CD14-positive monocyte (primary cell): ENCODE data around the gene ZNF207. TPM values are rescaled to one million over a fixed set of nuclear protein-coding genes. Genes with fewer than 3 reads are reported as not detected.
A peak's percentile ranks its signal among the peaks of the same experiment; 100 is the strongest.

Experiments used
- DNase-seq, 3 donors: peaks; one replicate each; pipeline ENCODE4 v3.0.0-alpha.2; 2011 to 2022
- H2AFZ ChIP-seq: 2 replicates; pipeline ENCODE4 v1.6.0; 2012; ENCODE audit warnings: mild to moderate bottlenecking, low read depth, low read length, inconsistent platforms; ENCODE audit not compliant: insufficient read depth, poor library complexity, severe bottlenecking
- H3K27ac ChIP-seq, 2 donors: 1 replicate in 1 of 2; 2 replicates in 1 of 2; pipeline ENCODE4 v1.5.1; 2012 to 2013; ENCODE audit warnings: low read length in 2 of 2, control low read depth in 1 of 2, inconsistent platforms in 1 of 2, low read depth in 1 of 2, mild to moderate bottlenecking in 1 of 2
- H3K27me3 ChIP-seq, 2 donors: one replicate each; pipeline versions ENCODE4 v1.6.0 to v1.6.1; 2011 to 2013; ENCODE audit warnings: low read length in 2 of 2; ENCODE audit not compliant: control insufficient read depth in 2 of 2, insufficient read depth in 2 of 2
- H3K36me3 ChIP-seq, 2 donors: replicated peaks in 1 of 2; 1 replicate in 1 of 2; 2 replicates in 1 of 2; pipeline versions ENCODE4 v1.5.1 to v1.6.1; 2012 to 2013; ENCODE audit warnings: low read length in 2 of 2, control low read depth in 1 of 2, inconsistent platforms in 1 of 2, mild to moderate bottlenecking in 1 of 2; ENCODE audit not compliant: insufficient read depth in 2 of 2, control insufficient read depth in 1 of 2
- H3K4me1 ChIP-seq, 2 donors: 1 replicate in 1 of 2; 2 replicates in 1 of 2; pipeline versions ENCODE4 v1.5.1 to v1.6.1; 2012 to 2013; ENCODE audit warnings: low read length in 2 of 2, control low read depth in 1 of 2, inconsistent platforms in 1 of 2, mild to moderate bottlenecking in 1 of 2, moderate library complexity in 1 of 2; ENCODE audit not compliant: insufficient read depth in 2 of 2, control insufficient read depth in 1 of 2
- H3K4me2 ChIP-seq: replicated peaks from 2 replicates; pipeline ENCODE3; 2012; ENCODE audit warnings: low read length, moderate library complexity, mild to moderate bottlenecking; ENCODE audit not compliant: poor library complexity, severe bottlenecking; ENCODE audit errors: extremely low read depth
- H3K4me3 ChIP-seq, 3 experiments: fragments of 200-600 bp in 1 of 3; sonication (generic) in 1 of 3; replicated peaks in 1 of 3; 1 replicate in 2 of 3; 2 replicates in 1 of 3; pipeline ENCODE4 v1.5.1; 2011 to 2013; ENCODE audit warnings: low read length in 3 of 3, mild to moderate bottlenecking in 3 of 3, control low read depth in 2 of 3, low read depth in 2 of 3, inconsistent platforms in 1 of 3, moderate library complexity in 1 of 3
- H3K79me2 ChIP-seq: 2 replicates; pipeline ENCODE4 v1.6.0; 2012; ENCODE audit warnings: mild to moderate bottlenecking, control low read depth, inconsistent platforms, low read length, moderate library complexity; ENCODE audit not compliant: insufficient read depth
- H3K9ac ChIP-seq: 2 replicates; pipeline ENCODE4 v1.6.0; 2017; ENCODE audit warnings: low read length, mild to moderate bottlenecking; ENCODE audit not compliant: insufficient read depth, poor library complexity, severe bottlenecking
- H3K9me3 ChIP-seq, 2 donors: replicated peaks in 1 of 2; 1 replicate in 1 of 2; 2 replicates in 1 of 2; pipeline versions ENCODE4 v1.5.1 to v1.6.1; 2012 to 2013; ENCODE audit warnings: low read length in 2 of 2, control low read depth in 1 of 2; ENCODE audit not compliant: control insufficient read depth in 1 of 2, insufficient read depth in 1 of 2
- H4K20me1 ChIP-seq: 2 replicates; pipeline ENCODE4 v1.6.0; 2012; ENCODE audit warnings: mild to moderate bottlenecking, low read length, control low read depth, moderate library complexity; ENCODE audit not compliant: insufficient read depth
- H3K27ac Mint-ChIP-seq, 7 donors: one replicate each; pipeline ENCODE4 v1.8.0; 2020; ENCODE audit warnings: mild to moderate bottlenecking in 7 of 7, mixed read lengths in 7 of 7, moderate library complexity in 6 of 7, inconsistent platforms in 2 of 7
- H3K27me3 Mint-ChIP-seq, 3 donors: one replicate each; pipeline ENCODE4 v1.8.0; 2021 to 2022; ENCODE audit warnings: low read depth in 3 of 3, mild to moderate bottlenecking in 3 of 3, mixed read lengths in 3 of 3, moderate library complexity in 3 of 3, inconsistent platforms in 1 of 3
- H3K36me3 Mint-ChIP-seq, 2 donors: one replicate each; pipeline ENCODE4 v1.8.0; 2020; ENCODE audit warnings: mixed read lengths in 2 of 2, inconsistent platforms in 1 of 2, mild to moderate bottlenecking in 1 of 2
- H3K4me1 Mint-ChIP-seq: one replicate; pipeline ENCODE4 v1.8.0; 2020; ENCODE audit warnings: mild to moderate bottlenecking, mixed read lengths
- H3K4me3 Mint-ChIP-seq, 2 donors: one replicate each; pipeline ENCODE4 v1.8.0; 2020; ENCODE audit warnings: mild to moderate bottlenecking in 2 of 2, mixed read lengths in 2 of 2, moderate library complexity in 1 of 2
- H3K9me3 Mint-ChIP-seq, 7 donors: one replicate each; pipeline ENCODE4 v1.8.0; 2020 to 2022; ENCODE audit warnings: mixed read lengths in 7 of 7, mild to moderate bottlenecking in 6 of 7, moderate library complexity in 6 of 7, inconsistent platforms in 2 of 7
- CTCF ChIP-seq: fragments of 200-600 bp; IDR thresholded peaks from one replicate; pipeline ENCODE4 v1.8.0; 2022; ENCODE audit warnings: antibody characterized with exemption, mild to moderate bottlenecking
- WGBS: methylation state at CpG from one replicate; pipeline ENCODE4 v1.1.5; 2013; ENCODE audit warnings: missing lambda C conversion rate; ENCODE audit not compliant: insufficient coverage; 5-methylcytosine and 5-hydroxymethylcytosine counted together
- intact Hi-C, 2 donors: fragments of 100-400 bp; cut with micrococcal nuclease; formaldehyde crosslinking; loops; one replicate each; pipeline versions ENCODE4 v1.15.0 to v1.15.1; 2023
- polyA plus RNA-seq, 3 donors: library from polyadenylated mRNA; depleted of rRNA in 1 of 3; unstranded in 2 of 3; stranded (reverse) in 1 of 3; fragments of 300-500 nt in 2 of 3; fragments of >200 nt in 1 of 3; fragmentation: Illumina TruSeq in 2 of 3; gene quantifications; 1 replicate in 2 of 3; 2 replicates in 1 of 3; pipeline ENCODE4 v1.2.3, GENCODE V29; 2012 to 2021

Gene ZNF207
- polyA plus RNA-seq, 3 donors, result 129 to 147 (median 138) TPM

GRCh38 chr17:32341857-32342602 lies 7.9 kb upstream of the ZNF207 start, which contains the start of gene C17orf75:
Gene C17orf75 (minus strand): TSS chr17:32342173. CDS start chr17:32342139, 34 bp downstream.
- peak; percentile 45 to 56 (median 52) for DNase-seq
- Histone ChIP-seq H4K20me1 (no peaks in the 10 kb centered on the region), H3K4me1 (peaks cover 23 to 32% of the 10 kb centered on the region in 2 donors), H3K9ac (peak within 1 kb of the TSS; percentile 55), H2AFZ (peak within 1 kb of the TSS; percentile 94), H3K27me3 (no peaks in the 10 kb centered on the region), H3K36me3 (peaks cover 4 to 18% of the 10 kb centered on the region in 2 donors), H3K4me3 (peak within 1 kb of the TSS; percentile 73 to 78 (median 75)), H3K4me2 (peak within 1 kb of the TSS; percentile 77), H3K79me2 (no peaks in the 10 kb centered on the region), H3K27ac (peak within 1 kb of the TSS; percentile 60 to 78), H3K9me3 (no peaks in the 10 kb centered on the region)
- Mint-ChIP-seq H3K9me3 (no peaks in the 10 kb centered on the region), H3K27me3 (peaks cover 0 to 3% (median 2%) of the 10 kb centered on the region in 3 donors), H3K4me3 (peak within 1 kb of the TSS; percentile 90 to 93), H3K36me3 (peaks cover 15 to 24% of the 10 kb centered on the region in 2 donors), H3K27ac (peak within 1 kb of the TSS; percentile 85 to 94 (median 92)), H3K4me1 (peaks cover 31% of the 10 kb centered on the region)
- WGBS, result under 1% methylated on average over 39 of the region's 47 CpGs
- intact Hi-C loops, result loop anchor here in 1 of 2 donors (5.0 kb wide), 1 partner anchor 90 kb away; no protein-coding TSS in a partner anchor
- TF ChIP-seq CTCF, result no peak

GRCh38 chr17:32342603-32343325 lies 7.2 kb upstream of the ZNF207 start:
- H3K27ac ChIP-seq, result peak overlapping the region; percentile 60 to 78
- no peak for TF ChIP-seq CTCF
- peaks cover 10 to 16% of the 10 kb centered on the region in 2 donors for H3K36me3 Mint-ChIP-seq
- no peaks in the 10 kb centered on the region for H3K79me2 ChIP-seq
- H3K27me3 ChIP-seq, result no peaks in the 10 kb centered on the region
- no peaks in the 10 kb centered on the region for H3K9me3 ChIP-seq
- no peaks in the 10 kb centered on the region for H3K9me3 Mint-ChIP-seq
- H4K20me1 ChIP-seq, result no peaks in the 10 kb centered on the region
- peaks cover 3 to 11% of the 10 kb centered on the region in 2 donors for H3K36me3 ChIP-seq
- H3K9ac ChIP-seq, result peak overlapping the region; percentile 55
- peaks cover 23 to 32% of the 10 kb centered on the region in 2 donors for H3K4me1 ChIP-seq
- intact Hi-C loops, result loop anchor here in 1 of 2 donors (5.0 kb wide), 1 partner anchor 90 kb away; no protein-coding TSS in a partner anchor
- H2AFZ ChIP-seq, result peak overlapping the region; percentile 94
- 82% methylated on average over 9 of the region's 14 CpGs for WGBS
- peak overlapping the region; percentile 73 to 78 (median 75) for H3K4me3 ChIP-seq
- peak overlapping the region; percentile 90 to 93 for H3K4me3 Mint-ChIP-seq
- DNase-seq, result no peak
- peak overlapping the region; percentile 77 for H3K4me2 ChIP-seq
- peak overlapping the region; percentile 32 to 92 (median 85) for H3K27ac Mint-ChIP-seq
- peaks cover 31% of the 10 kb centered on the region for H3K4me1 Mint-ChIP-seq
- H3K27me3 Mint-ChIP-seq, result peaks cover 0 to 3% (median 2%) of the 10 kb centered on the region in 3 donors
